ENCODE results near the gene EXOC4.

Gene EXOC4

DNA sequence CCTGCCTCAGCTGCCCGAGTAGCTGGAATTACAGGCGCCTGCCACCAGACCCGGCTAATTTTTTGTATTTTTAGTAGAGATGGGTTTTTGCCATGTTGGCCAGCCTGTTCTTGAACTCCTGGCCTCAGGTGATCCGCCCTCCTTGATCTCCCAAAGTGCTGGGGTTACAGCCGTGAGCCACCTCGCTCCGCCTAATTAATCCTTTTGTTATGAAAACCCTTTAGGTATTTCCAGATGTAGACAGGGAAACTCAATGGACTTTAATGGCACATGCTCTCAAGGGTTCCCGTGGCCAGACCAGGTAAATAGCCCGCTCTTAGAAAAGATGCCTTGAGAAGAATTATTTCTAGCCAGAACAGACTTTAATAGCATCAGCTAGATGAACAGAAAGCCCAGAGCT, 19.7 kb upstream of the EXOC4 start:
- ChIA-PET POLR2A (ENCODE audit: low non-redundant PET) (no interaction called here), CTCF (no interaction called here)
- TF ChIP-seq, protein P1, sequence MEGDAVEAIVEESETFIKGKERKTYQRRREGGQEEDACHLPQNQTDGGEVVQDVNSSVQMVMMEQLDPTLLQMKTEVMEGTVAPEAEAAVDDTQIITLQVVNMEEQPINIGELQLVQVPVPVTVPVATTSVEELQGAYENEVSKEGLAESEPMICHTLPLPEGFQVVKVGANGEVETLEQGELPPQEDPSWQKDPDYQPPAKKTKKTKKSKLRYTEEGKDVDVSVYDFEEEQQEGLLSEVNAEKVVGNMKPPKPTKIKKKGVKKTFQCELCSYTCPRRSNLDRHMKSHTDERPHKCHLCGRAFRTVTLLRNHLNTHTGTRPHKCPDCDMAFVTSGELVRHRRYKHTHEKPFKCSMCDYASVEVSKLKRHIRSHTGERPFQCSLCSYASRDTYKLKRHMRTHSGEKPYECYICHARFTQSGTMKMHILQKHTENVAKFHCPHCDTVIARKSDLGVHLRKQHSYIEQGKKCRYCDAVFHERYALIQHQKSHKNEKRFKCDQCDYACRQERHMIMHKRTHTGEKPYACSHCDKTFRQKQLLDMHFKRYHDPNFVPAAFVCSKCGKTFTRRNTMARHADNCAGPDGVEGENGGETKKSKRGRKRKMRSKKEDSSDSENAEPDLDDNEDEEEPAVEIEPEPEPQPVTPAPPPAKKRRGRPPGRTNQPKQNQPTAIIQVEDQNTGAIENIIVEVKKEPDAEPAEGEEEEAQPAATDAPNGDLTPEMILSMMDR (conservative IDR thresholded peaks at IDR 0.05; ENCODE audit: low read depth): no peak

DNA sequence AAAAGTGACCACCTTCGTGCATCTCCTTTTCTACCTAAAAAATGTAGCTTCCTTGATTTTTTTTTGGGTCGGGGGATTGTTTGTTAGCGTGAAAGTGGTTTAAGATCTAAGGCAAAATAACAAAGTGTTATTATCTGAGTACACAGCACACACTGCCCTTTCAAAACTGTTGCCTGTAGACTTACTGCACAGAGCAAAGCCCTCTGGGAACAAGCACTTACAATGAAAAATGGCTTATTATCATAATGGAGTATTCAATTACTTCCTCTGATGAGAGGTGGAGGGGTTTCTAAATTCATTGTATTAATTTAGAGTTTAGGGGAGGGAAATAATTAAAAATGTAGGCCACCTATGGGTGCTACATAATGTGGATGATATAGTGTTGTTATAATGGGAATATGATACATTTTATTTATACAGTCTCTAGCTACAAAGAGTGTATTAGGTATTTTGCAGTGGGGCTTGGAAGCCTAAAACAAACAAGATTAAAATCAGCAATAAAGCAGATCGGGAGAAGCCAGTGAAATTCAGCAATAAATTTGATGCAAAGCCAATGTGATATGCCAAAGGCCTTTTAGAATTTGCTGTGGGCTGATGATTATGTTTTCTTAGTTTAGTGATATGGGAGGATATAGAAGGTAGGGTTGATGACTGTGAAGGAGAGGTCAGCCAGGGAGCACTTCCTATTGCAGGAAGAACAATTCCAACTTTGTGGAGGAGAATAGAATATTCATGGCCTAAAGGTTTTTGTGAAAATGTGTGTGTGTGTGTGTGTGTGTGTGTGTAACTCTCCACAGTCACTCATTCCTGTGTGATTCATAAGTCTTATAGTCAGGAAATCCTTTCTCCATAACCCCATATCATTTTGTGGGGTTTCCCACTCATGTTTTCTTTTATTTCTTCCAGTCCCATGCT, 17.7 kb upstream of the EXOC4 start:
- DNase-seq (ENCODE audit: low spot score): no peak
- TF ChIP-seq, protein P1 (conservative IDR thresholded peaks at IDR 0.05; ENCODE audit: low read depth): no peak
- ChIA-PET CTCF (no interaction called here), POLR2A (ENCODE audit: low non-redundant PET) (interaction anchor here (0.7 kb wide), 1 partner anchor 140 kb away, joined by 3 read pairs; no protein-coding TSS in a partner anchor)
- no peak overlapping the region for H3K27ac ChIP-seq

More for the DNA sequence above, 19.7 kb upstream of the EXOC4 start:
- H3K27ac ChIP-seq: no peak overlapping the region
- DNase-seq (ENCODE audit: low spot score): no peak

DNA sequence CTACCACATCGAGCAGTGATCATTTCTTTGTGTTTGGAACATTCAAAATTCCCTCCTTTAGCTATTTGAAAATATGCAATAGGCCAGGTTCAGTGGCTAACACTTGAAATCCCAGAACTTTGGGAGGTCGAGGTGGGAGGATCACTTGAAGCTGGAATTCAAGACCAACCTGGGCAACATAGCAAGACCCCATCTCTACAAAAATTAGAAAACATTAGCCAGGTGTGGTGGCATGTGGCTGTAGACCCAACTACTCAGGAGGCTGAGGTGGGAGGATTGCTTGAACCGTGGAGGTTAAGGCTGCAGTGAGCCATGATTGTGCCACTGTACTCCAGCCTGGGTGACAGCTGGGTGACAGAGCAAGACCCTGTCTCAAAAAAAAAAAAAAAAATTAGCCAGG, 15.3 kb upstream of the EXOC4 start:
- POLR2A ChIA-PET (ENCODE audit: low non-redundant PET): no interaction called here
- TF ChIP-seq, protein P1 (conservative IDR thresholded peaks at IDR 0.05; ENCODE audit: low read depth): no peak
- no peak for DNase-seq (ENCODE audit: low spot score)
- CTCF ChIA-PET: no interaction called here
- no peak overlapping the region for H3K27ac ChIP-seq

DNA sequence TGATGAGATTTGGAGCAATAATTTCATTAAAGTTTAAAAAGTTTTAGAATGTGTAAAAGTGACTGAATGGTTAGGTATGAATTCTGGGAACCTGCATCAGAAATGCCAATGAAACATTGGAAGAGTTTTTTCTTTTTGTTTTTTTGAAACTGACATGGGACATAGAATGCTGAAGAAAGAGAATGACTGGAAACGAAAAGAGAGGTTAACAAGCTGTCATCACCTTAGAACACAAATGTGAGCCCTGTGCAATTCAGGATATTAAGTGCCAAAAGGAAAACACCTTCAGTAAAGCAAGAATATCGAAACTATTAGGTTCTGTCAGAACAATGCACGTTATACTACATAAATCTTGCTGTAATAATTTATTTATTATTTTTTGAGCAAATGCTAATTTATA, 12.6 kb upstream of the EXOC4 start:
- no peak overlapping the region for H3K27ac ChIP-seq
- ChIA-PET CTCF (no interaction called here), POLR2A (ENCODE audit: low non-redundant PET) (no interaction called here)
- DNase-seq (ENCODE audit: low spot score): no peak
- TF ChIP-seq, protein P1 (conservative IDR thresholded peaks at IDR 0.05; ENCODE audit: low read depth): no peak

DNA sequence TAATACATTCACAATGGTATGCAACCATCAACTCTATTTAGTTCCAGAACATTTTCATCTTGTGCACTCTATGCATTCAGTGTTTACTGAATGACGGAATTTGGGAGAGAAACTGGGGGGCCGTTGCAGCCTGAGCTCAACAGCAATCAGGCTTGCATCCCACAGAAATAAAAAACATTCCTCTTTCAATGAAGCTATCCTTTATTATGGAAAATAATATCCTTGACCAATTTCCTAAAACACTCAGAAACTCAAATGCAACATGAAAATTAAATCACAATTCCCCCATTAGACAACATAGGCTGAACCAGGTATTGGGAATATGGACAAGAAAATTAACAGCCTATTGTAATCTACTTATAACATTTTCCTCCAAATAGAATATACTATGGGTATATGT, 6.3 kb upstream of the EXOC4 start:
- no peak overlapping the region for H3K27ac ChIP-seq
- TF ChIP-seq, protein P1 (conservative IDR thresholded peaks at IDR 0.05; ENCODE audit: low read depth): no peak
- DNase-seq (ENCODE audit: low spot score): no peak
- POLR2A ChIA-PET (ENCODE audit: low non-redundant PET): no interaction called here
- CTCF ChIA-PET: no interaction called here

DNA sequence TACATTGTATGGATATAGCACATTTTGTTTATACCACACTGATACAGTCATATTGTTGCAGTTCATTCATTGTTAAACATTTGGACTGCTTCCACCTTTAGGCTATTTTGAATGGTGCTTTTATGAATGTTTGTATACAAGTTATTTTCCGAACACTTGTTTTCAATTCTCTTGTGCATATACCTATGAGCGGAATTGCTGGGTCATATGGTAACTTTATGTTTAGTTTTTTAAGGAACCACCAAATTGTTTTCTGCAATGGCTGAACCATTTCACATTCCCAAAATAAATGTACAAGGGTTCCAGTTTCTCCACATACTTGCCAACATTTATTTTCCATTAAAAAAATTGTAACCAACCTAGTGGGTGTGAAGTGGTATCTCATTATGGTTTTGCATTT, 4.0 kb upstream of the EXOC4 start:
- H3K27ac ChIP-seq: no peak overlapping the region
- ChIA-PET POLR2A (ENCODE audit: low non-redundant PET) (no interaction called here), CTCF (no interaction called here)
- TF ChIP-seq, protein P1 (conservative IDR thresholded peaks at IDR 0.05; ENCODE audit: low read depth): no peak
- DNase-seq (ENCODE audit: low spot score): no peak

Measured in RWPE1 (cell line).